Neural cell (in vitro differentiated cells): ENCODE data around the gene EPC2. TPM values are rescaled to one million over a fixed set of nuclear protein-coding genes. Genes with fewer than 3 reads are reported as not detected.

Experiments
- H2AFZ ChIP-seq: fragments of 200-600, 300-800 bp; sonication (generic), shearing (Covaris generic); 2 replicates; pipeline ENCODE4 v1.6.0; 2014; ENCODE audit warnings: low read depth, mild to moderate bottlenecking, antibody characterized with exemption, low read length, moderate library complexity
- H3F3A ChIP-seq: fragments of 200-600 bp; shearing (Covaris generic); 2 replicates; pipeline ENCODE4 v1.6.1; 2016; ENCODE audit warnings: mild to moderate bottlenecking, moderate library complexity, mixed read lengths, antibody characterized with exemption, low read length; ENCODE audit not compliant: insufficient read depth, poor library complexity, severe bottlenecking
- H3K27ac ChIP-seq: fragments of 200-600, 300-800 bp; sonication (generic), shearing (Covaris generic); 2 replicates; pipeline ENCODE4 v1.5.1; 2014; ENCODE audit warnings: mild to moderate bottlenecking, low read length, moderate library complexity
- H3K27me3 ChIP-seq: fragments of 300-800, 200-600 bp; sonication (generic), shearing (Covaris generic); 2 replicates; pipeline ENCODE4 v1.6.0; 2014; ENCODE audit warnings: mild to moderate bottlenecking, low read depth, low read length, moderate library complexity; ENCODE audit not compliant: insufficient read depth
- H3K36me3 ChIP-seq: fragments of 300-800, 200-600 bp; sonication (generic), shearing (Covaris generic); 2 replicates; pipeline ENCODE4 v1.5.1; 2014; ENCODE audit warnings: mild to moderate bottlenecking, antibody characterized with exemption, low read length, moderate library complexity; ENCODE audit not compliant: insufficient read depth
- H3K4me2 ChIP-seq: fragments of 300-800, 200-600 bp; sonication (generic), shearing (Covaris generic); 2 replicates; pipeline ENCODE4 v1.6.0; 2014; ENCODE audit warnings: mild to moderate bottlenecking, low read length
- H3K4me3 ChIP-seq: fragments of 300-800, 200-600 bp; sonication (generic), shearing (Covaris generic); 2 replicates; pipeline ENCODE4 v1.5.1; 2014; ENCODE audit warnings: mild to moderate bottlenecking, low read length, moderate library complexity
- H3K79me2 ChIP-seq: fragments of 200-600 bp; shearing (Covaris generic); replicated peaks from 2 replicates; pipeline ENCODE4 v1.6.0; 2014; ENCODE audit warnings: mild to moderate bottlenecking, low read length, moderate library complexity; ENCODE audit not compliant: insufficient read depth
- H3K9ac ChIP-seq: fragments of 300-800, 200-600 bp; sonication (generic), shearing (Covaris generic); 2 replicates; pipeline ENCODE4 v1.6.1; 2016; ENCODE audit warnings: mild to moderate bottlenecking, low read length, mixed read lengths
- H3K9me2 ChIP-seq: fragments of 200-600 bp; shearing (Covaris generic); 2 replicates; pipeline ENCODE4 v1.6.1; 2016; ENCODE audit warnings: mild to moderate bottlenecking, low read length, mixed read lengths; ENCODE audit not compliant: insufficient read depth
- H3K9me3 ChIP-seq: fragments of 200-600, 300-800 bp; sonication (generic), shearing (Covaris generic); 2 replicates; pipeline ENCODE4 v1.6.1; 2016; ENCODE audit warnings: mild to moderate bottlenecking, mixed run types, low read length, moderate library complexity, mixed read lengths
- H4K20me1 ChIP-seq: fragments of 200-600 bp; shearing (Covaris generic); 2 replicates; pipeline ENCODE4 v1.6.1; 2016; ENCODE audit warnings: mild to moderate bottlenecking, mixed run types; ENCODE audit not compliant: insufficient read depth
- EP300 ChIP-seq: fragments of 450-650 bp; conservative IDR thresholded peaks from 2 replicates; pipeline ENCODE4 v1.6.1; 2014; ENCODE audit warnings: antibody characterized with exemption, mild to moderate bottlenecking, moderate library complexity; ENCODE audit not compliant: poor library complexity, severe bottlenecking
- EZH2 ChIP-seq: fragments of 200-600, 300-800 bp; shearing (Covaris generic), sonication (generic); IDR thresholded peaks from 2 replicates; pipeline ENCODE4 v1.6.1; 2014; ENCODE audit warnings: antibody characterized with exemption, low read length, borderline replicate concordance, mild to moderate bottlenecking; ENCODE audit not compliant: insufficient read depth, poor library complexity, severe bottlenecking
- MXI1 ChIP-seq: fragments of 450-650 bp; conservative IDR thresholded peaks from 2 replicates; pipeline ENCODE4 v1.6.1; 2014; ENCODE audit warnings: antibody characterized with exemption, mild to moderate bottlenecking; ENCODE audit not compliant: poor library complexity, severe bottlenecking
- POLR2AphosphoS5 ChIP-seq: IDR thresholded peaks from 2 replicates; pipeline ENCODE4 v1.6.1; 2012
- RAD21 ChIP-seq: fragments of 450-650 bp; conservative IDR thresholded peaks from 2 replicates; pipeline ENCODE4 v1.6.1; 2014; ENCODE audit warnings: antibody characterized with exemption, mild to moderate bottlenecking, moderate library complexity
- SMC3 ChIP-seq: fragments of 450-650 bp; conservative IDR thresholded peaks from 2 replicates; pipeline ENCODE4 v1.6.1; 2014; ENCODE audit warnings: antibody characterized with exemption, mild to moderate bottlenecking, moderate library complexity; ENCODE audit not compliant: poor library complexity
- TAF1 ChIP-seq: IDR thresholded peaks from 2 replicates; pipeline ENCODE4 v1.6.1; 2012; ENCODE audit warnings: low read depth
- polyA plus RNA-seq: library from polyadenylated mRNA; depleted of rRNA; stranded (reverse); fragments of >200 nt; gene quantifications from 2 replicates; pipeline ENCODE4 v1.2.3, GENCODE V29; 2014
- TF ChIP-seq, protein P1 (sequence below): fragments of 450-650 bp; IDR thresholded peaks from 2 replicates; pipeline ENCODE4 v1.5.1; 2014; ENCODE audit warnings: antibody characterized with exemption, mild to moderate bottlenecking, moderate library complexity; ENCODE audit not compliant: poor library complexity, severe bottlenecking
- TF ChIP-seq, protein P2 (sequence below): IDR thresholded peaks from 2 replicates; pipeline ENCODE4 v1.6.1; 2012; ENCODE audit warnings: borderline replicate concordance

Gene EPC2
- polyA plus RNA-seq, 1 donor from 2014 or later, result 43.9 TPM

DNA sequence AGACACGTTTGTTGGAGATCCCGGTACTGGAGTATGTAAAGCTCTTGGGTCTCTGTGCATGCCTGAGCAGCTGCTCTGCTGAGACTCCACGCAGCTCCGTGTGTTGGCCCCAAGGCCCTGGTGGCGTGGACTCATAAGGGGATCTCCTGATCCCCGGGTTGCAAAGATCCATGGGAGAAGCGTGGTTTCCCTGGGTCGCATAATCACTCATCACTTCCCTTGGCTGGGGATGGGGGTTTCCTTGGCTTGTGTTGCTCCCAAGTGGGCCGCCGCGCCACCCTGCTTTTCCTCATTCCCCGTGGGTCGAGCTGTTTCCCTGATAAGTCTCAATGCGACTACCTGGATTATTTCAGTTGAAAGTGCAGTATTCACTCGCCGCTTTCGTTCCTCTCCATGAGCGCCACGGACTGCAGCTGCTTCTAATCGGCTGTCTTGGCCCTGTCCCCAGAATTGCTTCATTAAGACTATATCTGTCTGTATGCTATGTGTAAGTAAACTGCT is 76.0 kb downstream of the EPC2 start:
- H3F3A ChIP-seq, result no peaks in the 10 kb centered on the region
- no peaks in the 10 kb centered on the region for H3K9me3 ChIP-seq
- no peak overlapping the region for H3K4me2 ChIP-seq
- no peaks in the 10 kb centered on the region for H3K27me3 ChIP-seq
- no peak overlapping the region for H3K27ac ChIP-seq
- H3K9ac ChIP-seq, result no peak overlapping the region
- H4K20me1 ChIP-seq, result no peaks in the 10 kb centered on the region
- H2AFZ ChIP-seq, result no peak overlapping the region
- H3K79me2 ChIP-seq, result peaks cover 90% of the 10 kb centered on the region
- no peaks in the 10 kb centered on the region for H3K36me3 ChIP-seq
- H3K4me3 ChIP-seq, result no peak overlapping the region
- no peaks in the 10 kb centered on the region for H3K9me2 ChIP-seq
- no peak for TF ChIP-seq EZH2
- no peak for TF ChIP-seq POLR2AphosphoS5
- TF ChIP-seq EP300, result no peak
- TF ChIP-seq, protein P1, sequence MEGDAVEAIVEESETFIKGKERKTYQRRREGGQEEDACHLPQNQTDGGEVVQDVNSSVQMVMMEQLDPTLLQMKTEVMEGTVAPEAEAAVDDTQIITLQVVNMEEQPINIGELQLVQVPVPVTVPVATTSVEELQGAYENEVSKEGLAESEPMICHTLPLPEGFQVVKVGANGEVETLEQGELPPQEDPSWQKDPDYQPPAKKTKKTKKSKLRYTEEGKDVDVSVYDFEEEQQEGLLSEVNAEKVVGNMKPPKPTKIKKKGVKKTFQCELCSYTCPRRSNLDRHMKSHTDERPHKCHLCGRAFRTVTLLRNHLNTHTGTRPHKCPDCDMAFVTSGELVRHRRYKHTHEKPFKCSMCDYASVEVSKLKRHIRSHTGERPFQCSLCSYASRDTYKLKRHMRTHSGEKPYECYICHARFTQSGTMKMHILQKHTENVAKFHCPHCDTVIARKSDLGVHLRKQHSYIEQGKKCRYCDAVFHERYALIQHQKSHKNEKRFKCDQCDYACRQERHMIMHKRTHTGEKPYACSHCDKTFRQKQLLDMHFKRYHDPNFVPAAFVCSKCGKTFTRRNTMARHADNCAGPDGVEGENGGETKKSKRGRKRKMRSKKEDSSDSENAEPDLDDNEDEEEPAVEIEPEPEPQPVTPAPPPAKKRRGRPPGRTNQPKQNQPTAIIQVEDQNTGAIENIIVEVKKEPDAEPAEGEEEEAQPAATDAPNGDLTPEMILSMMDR, result no peak
- TF ChIP-seq TAF1, result no peak
- no peak for TF ChIP-seq RAD21
- no peak for TF ChIP-seq MXI1
- no peak for TF ChIP-seq SMC3

DNA sequence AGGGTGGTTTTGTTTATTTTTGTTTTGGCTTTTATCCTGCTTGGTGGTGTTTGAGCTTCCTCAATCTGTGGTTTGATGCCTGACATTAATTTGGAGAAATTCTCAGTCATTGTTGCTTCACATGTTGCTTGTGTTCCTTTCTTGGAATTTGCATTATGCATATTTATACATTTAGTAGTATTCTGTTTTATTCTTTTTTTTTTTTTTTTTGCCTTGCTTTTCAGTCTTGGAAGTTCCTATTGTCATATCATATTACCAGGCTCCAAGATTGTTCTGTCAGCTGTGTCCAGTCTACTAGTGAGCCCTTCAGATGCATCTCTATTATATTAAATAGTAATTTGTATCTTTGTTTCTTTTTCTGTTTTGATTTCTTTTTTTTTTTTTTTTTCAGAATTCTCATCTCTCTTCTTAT is 77.0 kb downstream of the EPC2 start:
- Histone ChIP-seq H3K9me3 (no peaks in the 10 kb centered on the region), H3K79me2 (peaks cover 92% of the 10 kb centered on the region), H3K27me3 (no peaks in the 10 kb centered on the region), H3K36me3 (no peaks in the 10 kb centered on the region), H3K9ac (no peak overlapping the region), H3K4me2 (no peak overlapping the region), H3F3A (no peaks in the 10 kb centered on the region), H2AFZ (no peak overlapping the region), H3K4me3 (no peak overlapping the region), H3K9me2 (no peaks in the 10 kb centered on the region), H4K20me1 (no peaks in the 10 kb centered on the region), H3K27ac (no peak overlapping the region)
- no peak for TF ChIP-seq RAD21
- TF ChIP-seq EZH2, result no peak
- TF ChIP-seq, protein P1, result no peak
- no peak for TF ChIP-seq POLR2AphosphoS5
- TF ChIP-seq MXI1, result no peak
- TF ChIP-seq, protein P2, sequence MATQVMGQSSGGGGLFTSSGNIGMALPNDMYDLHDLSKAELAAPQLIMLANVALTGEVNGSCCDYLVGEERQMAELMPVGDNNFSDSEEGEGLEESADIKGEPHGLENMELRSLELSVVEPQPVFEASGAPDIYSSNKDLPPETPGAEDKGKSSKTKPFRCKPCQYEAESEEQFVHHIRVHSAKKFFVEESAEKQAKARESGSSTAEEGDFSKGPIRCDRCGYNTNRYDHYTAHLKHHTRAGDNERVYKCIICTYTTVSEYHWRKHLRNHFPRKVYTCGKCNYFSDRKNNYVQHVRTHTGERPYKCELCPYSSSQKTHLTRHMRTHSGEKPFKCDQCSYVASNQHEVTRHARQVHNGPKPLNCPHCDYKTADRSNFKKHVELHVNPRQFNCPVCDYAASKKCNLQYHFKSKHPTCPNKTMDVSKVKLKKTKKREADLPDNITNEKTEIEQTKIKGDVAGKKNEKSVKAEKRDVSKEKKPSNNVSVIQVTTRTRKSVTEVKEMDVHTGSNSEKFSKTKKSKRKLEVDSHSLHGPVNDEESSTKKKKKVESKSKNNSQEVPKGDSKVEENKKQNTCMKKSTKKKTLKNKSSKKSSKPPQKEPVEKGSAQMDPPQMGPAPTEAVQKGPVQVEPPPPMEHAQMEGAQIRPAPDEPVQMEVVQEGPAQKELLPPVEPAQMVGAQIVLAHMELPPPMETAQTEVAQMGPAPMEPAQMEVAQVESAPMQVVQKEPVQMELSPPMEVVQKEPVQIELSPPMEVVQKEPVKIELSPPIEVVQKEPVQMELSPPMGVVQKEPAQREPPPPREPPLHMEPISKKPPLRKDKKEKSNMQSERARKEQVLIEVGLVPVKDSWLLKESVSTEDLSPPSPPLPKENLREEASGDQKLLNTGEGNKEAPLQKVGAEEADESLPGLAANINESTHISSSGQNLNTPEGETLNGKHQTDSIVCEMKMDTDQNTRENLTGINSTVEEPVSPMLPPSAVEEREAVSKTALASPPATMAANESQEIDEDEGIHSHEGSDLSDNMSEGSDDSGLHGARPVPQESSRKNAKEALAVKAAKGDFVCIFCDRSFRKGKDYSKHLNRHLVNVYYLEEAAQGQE, result no peak
- TF ChIP-seq TAF1, result no peak
- TF ChIP-seq EP300, result no peak
- no peak for TF ChIP-seq SMC3
